Measurements from ENCODE around the gene CLCNKB.

Gene CLCNKB

GRCh38 chr1:16009030-16009460 is 34.5 kb upstream of the CLCNKB start:
- DNase-seq (ENCODE audit: insufficient read length) (no peak), FAIRE-seq (peak; percentile 65)
- TF ChIP-seq TAF1 (IDR thresholded peaks at IDR 0.05; ENCODE audit: borderline replicate concordance, low read depth, low read length): no peak
- TF ChIP-seq POLR2AphosphoS5 (IDR thresholded peaks at IDR 0.05; ENCODE audit: low read depth, low read length): no peak
- TF ChIP-seq POLR2A (IDR thresholded peaks at IDR 0.05; ENCODE audit: low read depth, low read length): no peak

GRCh38 chr1:16009678-16010077 is 33.9 kb upstream of the CLCNKB start:
- no peak for DNase-seq (ENCODE audit: insufficient read length)
- TF ChIP-seq POLR2A (IDR thresholded peaks at IDR 0.05; ENCODE audit: low read depth, low read length): no peak
- TF ChIP-seq POLR2AphosphoS5 (IDR thresholded peaks at IDR 0.05; ENCODE audit: low read depth, low read length): no peak
- TF ChIP-seq TAF1 (IDR thresholded peaks at IDR 0.05; ENCODE audit: borderline replicate concordance, low read depth, low read length): no peak
- FAIRE-seq: no peak

GRCh38 chr1:16010837-16011236 is 32.7 kb upstream of the CLCNKB start:
- DNase-seq (ENCODE audit: insufficient read length) (no peak), FAIRE-seq (no peak)
- TF ChIP-seq TAF1 (IDR thresholded peaks at IDR 0.05; ENCODE audit: borderline replicate concordance, low read depth, low read length) (no peak), POLR2A (IDR thresholded peaks at IDR 0.05; ENCODE audit: low read depth, low read length) (no peak), POLR2AphosphoS5 (IDR thresholded peaks at IDR 0.05; ENCODE audit: low read depth, low read length) (no peak)

- no peak for FAIRE-seq
- no peak for DNase-seq (ENCODE audit: insufficient read length)
- no peak for TF ChIP-seq POLR2AphosphoS5 (IDR thresholded peaks at IDR 0.05; ENCODE audit: low read depth, low read length)
- TF ChIP-seq POLR2A (IDR thresholded peaks at IDR 0.05; ENCODE audit: low read depth, low read length): no peak
- no peak for TF ChIP-seq TAF1 (IDR thresholded peaks at IDR 0.05; ENCODE audit: borderline replicate concordance, low read depth, low read length)
These were observed 31.5 kb upstream of the CLCNKB start for GRCh38 chr1:16011936-16012589.

- peak; percentile 30 for FAIRE-seq
- no peak for DNase-seq (ENCODE audit: insufficient read length)
- TF ChIP-seq TAF1 (IDR thresholded peaks at IDR 0.05; ENCODE audit: borderline replicate concordance, low read depth, low read length) (no peak), POLR2A (IDR thresholded peaks at IDR 0.05; ENCODE audit: low read depth, low read length) (no peak), POLR2AphosphoS5 (IDR thresholded peaks at IDR 0.05; ENCODE audit: low read depth, low read length) (no peak)
These were observed 30.9 kb upstream of the CLCNKB start for GRCh38 chr1:16012590-16013219.

- no peak for DNase-seq (ENCODE audit: insufficient read length)
- FAIRE-seq: peak; percentile 53
- no peak for TF ChIP-seq POLR2A (IDR thresholded peaks at IDR 0.05; ENCODE audit: low read depth, low read length)
- TF ChIP-seq POLR2AphosphoS5 (IDR thresholded peaks at IDR 0.05; ENCODE audit: low read depth, low read length): no peak
- TF ChIP-seq TAF1 (IDR thresholded peaks at IDR 0.05; ENCODE audit: borderline replicate concordance, low read depth, low read length): no peak
These were observed 30.2 kb upstream of the CLCNKB start for GRCh38 chr1:16013220-16013907.

GRCh38 chr1:16013908-16014258 is 29.7 kb upstream of the CLCNKB start:
- FAIRE-seq: no peak
- no peak for DNase-seq (ENCODE audit: insufficient read length)
- TF ChIP-seq POLR2AphosphoS5 (IDR thresholded peaks at IDR 0.05; ENCODE audit: low read depth, low read length) (no peak), TAF1 (IDR thresholded peaks at IDR 0.05; ENCODE audit: borderline replicate concordance, low read depth, low read length) (no peak), POLR2A (IDR thresholded peaks at IDR 0.05; ENCODE audit: low read depth, low read length) (no peak)

GRCh38 chr1:16014509-16015482 is 28.8 kb upstream of the CLCNKB start:
- TF ChIP-seq POLR2A (IDR thresholded peaks at IDR 0.05; ENCODE audit: low read depth, low read length) (no peak), POLR2AphosphoS5 (IDR thresholded peaks at IDR 0.05; ENCODE audit: low read depth, low read length) (no peak), TAF1 (IDR thresholded peaks at IDR 0.05; ENCODE audit: borderline replicate concordance, low read depth, low read length) (no peak)
- no peak for DNase-seq (ENCODE audit: insufficient read length)
- no peak for FAIRE-seq

- TF ChIP-seq POLR2A (IDR thresholded peaks at IDR 0.05; ENCODE audit: low read depth, low read length) (no peak), POLR2AphosphoS5 (IDR thresholded peaks at IDR 0.05; ENCODE audit: low read depth, low read length) (no peak), TAF1 (IDR thresholded peaks at IDR 0.05; ENCODE audit: borderline replicate concordance, low read depth, low read length) (no peak)
- DNase-seq (ENCODE audit: insufficient read length): no peak
- no peak for FAIRE-seq
These were observed 28.1 kb upstream of the CLCNKB start for GRCh38 chr1:16015491-16015890.

GRCh38 chr1:16015960-16016901 is 27.4 kb upstream of the CLCNKB start:
- FAIRE-seq: no peak
- no peak for DNase-seq (ENCODE audit: insufficient read length)
- TF ChIP-seq TAF1 (IDR thresholded peaks at IDR 0.05; ENCODE audit: borderline replicate concordance, low read depth, low read length) (no peak), POLR2A (IDR thresholded peaks at IDR 0.05; ENCODE audit: low read depth, low read length) (no peak), POLR2AphosphoS5 (IDR thresholded peaks at IDR 0.05; ENCODE audit: low read depth, low read length) (no peak)

Measured in GM12892 (cell line).